DMS79 treated with DMSO at 0.1 percent for 48 hours (cell line): ENCODE results near the gene PADI2.

Source experiments
- DNase-seq: peaks from one replicate; lab custom pipeline; 2025; lab: John Stamatoyannopoulos, UW

The PADI2 gene

GRCh38 chr1:17112496-17113236 is 6.6 kb downstream of the PADI2 start:
- DNase-seq = no peak

DNA sequence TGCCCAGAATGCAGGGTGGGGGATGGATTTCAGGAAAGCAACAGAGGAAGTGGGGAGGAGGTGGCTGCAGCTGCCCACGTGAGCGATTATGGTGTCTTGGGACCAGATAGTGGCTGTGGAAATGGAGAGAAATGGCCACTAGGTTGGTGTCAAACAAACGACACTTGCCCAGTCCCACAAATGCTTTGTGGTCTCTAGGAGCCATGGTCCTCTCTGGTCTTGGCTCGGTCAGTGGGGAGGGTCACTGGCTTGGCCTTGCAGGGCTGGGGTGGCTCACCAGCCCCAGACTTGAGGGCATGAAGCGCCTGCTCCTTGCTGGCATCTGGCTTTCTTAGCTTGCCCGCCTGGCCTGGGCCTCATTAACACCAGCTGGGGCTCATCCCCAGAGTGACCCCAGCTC is 7.2 kb downstream of the PADI2 start:
- DNase-seq = no peak

- DNase-seq = peak; percentile 57
Measured at GRCh38 chr1:17110555-17110926, 8.7 kb downstream of the PADI2 start.

GRCh38 chr1:17109892-17110554 is 9.2 kb downstream of the PADI2 start:
- peak; percentile 82 for DNase-seq

DNA sequence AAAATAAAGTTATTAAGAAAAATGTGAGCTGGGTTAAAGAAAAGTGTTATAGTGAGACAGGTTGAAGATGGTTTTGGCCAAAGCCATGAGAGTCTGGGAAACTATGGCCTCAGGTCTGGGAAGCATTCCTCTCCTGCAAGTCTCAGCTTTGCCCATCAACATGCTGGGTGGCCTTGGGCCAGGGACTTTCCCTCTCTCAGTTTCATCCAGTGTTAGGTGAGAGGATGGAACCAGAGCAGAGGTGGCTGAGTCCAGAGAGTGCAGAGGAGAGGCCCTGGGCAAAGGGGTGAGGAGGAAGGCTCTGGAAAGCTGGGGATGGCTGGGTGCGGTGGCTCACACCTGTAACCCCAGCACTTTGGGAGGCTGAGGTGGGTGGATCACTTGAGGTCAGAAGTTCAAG is 10.5 kb downstream of the PADI2 start:
- no peak for DNase-seq

DNA sequence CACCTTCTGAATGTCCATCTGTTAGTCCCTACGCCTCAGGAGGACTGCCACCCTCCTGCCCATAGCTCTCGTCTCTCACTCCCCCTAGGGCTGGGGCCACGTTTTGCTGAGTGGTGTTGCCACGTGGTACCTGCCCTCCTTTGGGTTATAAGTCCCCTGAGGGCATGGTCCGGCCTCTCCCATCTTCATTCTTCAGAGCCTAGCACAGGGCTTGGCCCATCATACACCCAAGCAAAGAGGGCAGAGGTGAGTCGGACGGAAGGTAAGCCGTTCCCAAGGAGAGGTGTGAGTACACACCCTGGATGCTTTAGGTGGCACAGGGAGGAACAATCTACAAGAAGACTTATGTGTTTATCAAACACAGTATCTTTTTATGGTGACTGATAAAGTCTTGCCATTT is 10.9 kb downstream of the PADI2 start:
- DNase-seq = no peak

DNA sequence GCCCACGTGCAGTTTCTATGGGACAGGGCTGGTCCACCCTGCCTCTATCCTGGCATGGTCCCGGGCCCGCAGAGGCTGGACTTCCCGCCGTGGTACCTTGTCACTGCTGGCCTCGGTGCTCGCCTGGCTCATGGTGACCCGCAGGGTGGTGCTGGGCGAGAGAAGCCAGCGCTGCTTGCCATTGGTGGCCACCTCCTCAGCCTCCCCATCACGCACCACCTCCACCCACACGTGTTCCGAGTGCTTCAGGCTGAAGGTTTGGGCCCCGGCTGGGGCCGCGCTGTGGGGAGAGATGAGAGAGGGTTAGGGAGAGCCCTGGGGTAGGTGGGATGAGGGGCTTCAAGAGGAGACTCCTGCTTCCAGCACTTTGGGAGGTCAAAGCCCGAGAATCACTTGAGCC is 14.5 kb downstream of the PADI2 start:
- no peak for DNase-seq

- no peak for DNase-seq
Measured at GRCh38 chr1:17102232-17102631, 17.0 kb downstream of the PADI2 start.

- no peak for DNase-seq
Measured at GRCh38 chr1:17101261-17101660, 18.0 kb downstream of the PADI2 start.

- no peak for DNase-seq
Measured at GRCh38 chr1:17099616-17100340, 19.5 kb downstream of the PADI2 start.

- peak; percentile 30 for DNase-seq
Measured at GRCh38 chr1:17098446-17099317, 20.6 kb downstream of the PADI2 start.

GRCh38 chr1:17097787-17098186 is 21.5 kb downstream of the PADI2 start:
- no peak for DNase-seq

GRCh38 chr1:17097147-17097546 is 22.1 kb downstream of the PADI2 start:
- DNase-seq = no peak

DNA sequence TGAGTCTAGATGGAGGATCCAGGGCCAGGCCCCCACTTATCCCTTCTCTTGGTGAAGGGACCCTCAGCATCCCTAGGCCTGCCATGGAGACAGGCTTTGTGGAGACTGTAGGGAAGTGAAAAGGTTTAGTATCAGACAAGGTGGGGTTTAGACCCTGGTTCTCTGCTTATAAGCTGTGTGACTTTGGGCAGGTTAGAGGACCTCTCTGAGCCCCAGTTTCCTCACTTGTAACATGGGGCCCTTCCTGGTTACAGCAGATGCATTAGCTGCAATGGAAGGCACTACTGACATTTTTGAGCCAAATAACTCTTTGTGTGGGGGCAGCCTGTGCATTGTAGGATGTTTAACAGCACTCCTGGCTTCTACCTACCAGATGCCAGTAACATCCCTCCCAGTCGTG is 22.7 kb downstream of the PADI2 start:
- DNase-seq = no peak

GRCh38 chr1:17095141-17095540 is 24.1 kb downstream of the PADI2 start:
- no peak for DNase-seq

DNA sequence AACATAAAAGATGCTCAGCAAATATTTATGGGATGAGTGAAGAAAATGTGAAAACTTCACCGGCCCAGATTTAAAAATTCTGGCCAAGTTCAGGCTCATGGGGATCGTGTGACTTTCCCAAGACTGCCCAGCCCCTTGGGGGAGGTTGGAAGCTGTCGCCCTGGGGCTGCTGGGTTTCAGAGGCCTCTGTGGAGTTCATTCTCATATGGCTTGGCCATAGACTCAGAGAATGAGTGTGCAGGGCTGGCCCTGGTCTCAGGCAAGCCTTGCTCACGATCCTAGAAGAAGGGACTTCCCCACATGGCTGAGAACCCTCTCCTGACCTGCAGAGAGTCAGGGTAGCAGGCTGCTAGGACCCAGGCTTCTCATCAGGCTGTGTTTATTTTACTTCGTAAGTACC is 24.6 kb downstream of the PADI2 start:
- no peak for DNase-seq

- no peak for DNase-seq
Measured at GRCh38 chr1:17093822-17094393, 25.3 kb downstream of the PADI2 start.

- no peak for DNase-seq
Measured at GRCh38 chr1:17091252-17091651, 28.0 kb downstream of the PADI2 start.

- no peak for DNase-seq
Measured at GRCh38 chr1:17089506-17089905, 29.7 kb downstream of the PADI2 start.

DNA sequence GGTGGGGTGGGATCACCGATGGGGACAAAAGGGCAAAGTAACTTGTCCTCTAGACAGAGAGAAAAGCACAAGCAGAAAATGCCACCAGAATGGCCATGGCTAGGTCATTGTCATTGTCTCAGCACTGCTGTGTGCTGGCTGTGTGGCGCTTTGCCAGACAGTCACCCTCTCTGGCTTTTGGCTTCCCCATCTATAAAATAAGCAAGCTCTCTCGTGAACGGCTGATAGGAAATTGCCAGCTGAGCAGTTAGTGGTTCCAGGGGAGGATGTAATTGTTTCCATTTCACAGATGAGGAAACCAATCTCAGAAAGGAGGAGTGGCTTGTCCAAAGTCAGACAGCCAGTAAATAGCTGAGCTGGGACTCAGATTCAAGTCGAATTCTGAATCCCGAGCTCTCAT is 32.5 kb downstream of the PADI2 start:
- no peak for DNase-seq

GRCh38 chr1:17084787-17085186 is 34.5 kb downstream of the PADI2 start:
- no peak for DNase-seq

DNA sequence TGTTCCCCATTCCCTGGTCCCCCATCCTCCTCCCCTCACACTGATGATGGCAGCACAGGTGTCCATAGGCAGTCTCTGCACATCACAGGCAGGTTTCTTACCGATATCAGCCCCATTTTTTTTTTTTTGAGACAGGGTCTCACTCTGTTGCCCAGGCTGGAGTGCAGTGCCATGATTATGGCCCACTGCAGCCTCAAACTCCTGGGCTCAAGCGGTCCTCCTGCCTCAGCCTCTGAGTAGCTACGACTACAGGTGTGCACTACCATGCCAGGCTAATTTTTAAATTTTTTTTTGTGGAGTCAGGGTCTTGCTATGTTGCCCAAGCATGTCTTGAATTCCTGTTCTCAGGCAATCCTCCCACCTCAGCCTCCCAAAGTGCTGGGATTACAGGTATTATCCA is 36.5 kb downstream of the PADI2 start:
- DNase-seq = no peak
